Activated CD4-positive, CD25-positive, alpha-beta regulatory T cell (primary cell): ENCODE measurements around the gene UPK3A.

Source experiments
- DNase-seq, 4 experiments: peaks; one replicate each; lab custom pipeline; 2025; lab: John Stamatoyannopoulos, UW

UPK3A gene

DNA sequence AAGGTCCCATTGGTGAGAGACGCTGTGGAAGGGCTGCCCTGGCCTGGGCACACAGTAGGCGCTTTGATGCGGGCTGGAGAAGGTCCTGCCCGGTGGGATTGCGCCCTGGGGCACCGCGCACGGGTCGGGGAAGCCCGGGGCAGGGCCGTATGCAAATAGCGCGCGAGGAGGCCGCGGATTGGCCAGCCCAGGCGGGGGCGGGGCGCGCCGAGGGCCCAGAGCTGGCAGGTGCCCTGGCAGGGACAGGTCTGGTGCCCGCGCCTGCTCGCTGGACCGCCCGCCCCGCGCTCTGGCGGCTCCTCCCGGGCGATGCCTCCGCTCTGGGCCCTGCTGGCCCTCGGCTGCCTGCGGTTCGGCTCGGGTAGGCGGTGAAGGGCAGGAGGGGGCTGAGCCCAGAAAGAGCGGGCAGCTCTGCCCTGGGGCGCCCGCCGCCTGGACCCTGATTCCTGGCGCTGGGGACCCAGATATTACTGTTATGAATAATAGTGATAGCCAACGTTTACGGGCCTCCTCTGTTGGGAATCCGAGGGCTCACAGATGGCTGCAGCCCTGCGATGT, at the start of gene UPK3A:
Gene UPK3A, plus strand, starts transcription at position 245 of the 558 bp plus-strand sequence. Its CDS starts 65 bp downstream, at position 310.
- DNase-seq = peak; percentile 29 to 41 (median 36)

DNA sequence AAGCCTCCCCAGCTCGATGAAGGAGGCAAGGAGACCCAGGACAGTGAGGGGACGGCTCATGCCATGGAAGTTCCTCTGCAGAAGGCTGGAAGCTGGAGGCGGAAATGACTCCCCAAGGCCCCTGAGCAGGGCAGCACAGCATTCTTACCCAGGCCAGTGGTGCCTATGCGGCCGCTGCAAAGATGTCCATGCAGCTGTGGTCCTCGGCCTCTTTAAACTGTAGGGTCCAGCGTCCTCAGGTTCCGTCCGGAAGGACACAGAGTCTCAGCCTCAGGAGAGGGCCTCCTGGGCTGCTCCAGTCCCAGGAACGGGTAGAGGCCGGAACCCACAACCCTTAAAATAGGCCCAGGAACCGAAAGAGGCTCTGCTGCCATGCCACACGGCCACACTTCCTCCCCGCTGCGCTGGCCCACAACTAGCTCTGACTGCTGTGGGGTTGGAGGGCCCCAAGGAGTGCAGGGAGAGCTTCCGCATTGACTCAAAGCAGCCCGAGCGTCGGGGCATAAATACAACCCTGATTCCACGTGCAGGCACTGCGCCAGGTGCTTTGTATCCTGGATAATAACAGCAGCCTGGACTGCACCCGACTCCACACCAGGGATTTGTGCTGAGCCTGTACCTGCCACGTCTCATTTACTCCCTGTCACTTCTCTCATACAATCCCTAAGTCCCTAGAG, 49.5 kb upstream of the UPK3A start:
- DNase-seq = no peak

GRCh38 chr22:45235851-45236342, 48.9 kb upstream of the UPK3A start:
- DNase-seq = no peak

DNA sequence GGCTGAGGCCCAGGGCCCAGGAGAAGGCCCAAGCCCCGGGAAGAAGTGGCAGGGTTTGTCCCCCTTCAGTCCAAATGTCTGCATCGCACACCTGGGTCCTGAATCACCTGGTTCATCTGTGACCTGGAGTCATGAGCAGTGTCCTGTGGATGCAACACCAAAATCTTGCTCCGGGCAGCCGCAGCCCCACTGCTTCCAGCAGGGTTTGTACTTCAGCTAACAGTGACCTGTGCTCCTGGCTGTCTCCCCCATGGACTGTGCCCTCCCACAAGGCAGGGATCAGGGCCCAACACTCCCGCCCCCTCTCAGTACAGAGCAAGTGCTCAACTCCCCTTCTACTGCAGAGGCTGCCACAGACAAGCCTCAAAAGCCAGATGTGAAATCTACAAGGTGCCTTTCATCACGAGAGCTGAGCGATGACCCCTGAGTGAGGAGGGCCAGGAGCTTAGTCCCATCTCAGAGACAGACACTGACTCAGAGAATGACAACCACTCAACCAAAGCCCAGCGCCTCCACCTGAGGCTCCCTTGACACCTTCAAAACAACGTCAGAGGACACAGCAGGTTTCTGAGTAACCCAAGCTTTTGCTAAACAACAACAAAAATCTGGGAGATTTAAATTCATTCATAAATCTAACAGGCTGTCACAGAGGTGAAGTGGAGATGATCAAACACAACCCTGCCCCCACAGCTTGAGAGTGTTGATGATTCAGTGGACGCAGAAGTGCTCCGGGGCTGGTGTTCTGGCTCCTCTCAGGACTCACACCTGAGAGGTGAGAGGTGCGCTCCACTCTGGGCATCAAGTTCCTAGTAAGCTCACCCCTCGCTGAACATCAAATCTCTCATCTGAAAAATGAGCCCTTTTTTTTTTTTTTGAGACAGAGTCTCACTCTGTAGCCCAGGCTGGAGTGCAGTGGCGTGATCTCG, 47.4 kb upstream of the UPK3A start:
- no peak for DNase-seq

GRCh38 chr22:45238076-45238956, 46.4 kb upstream of the UPK3A start:
- DNase-seq = no peak

DNA sequence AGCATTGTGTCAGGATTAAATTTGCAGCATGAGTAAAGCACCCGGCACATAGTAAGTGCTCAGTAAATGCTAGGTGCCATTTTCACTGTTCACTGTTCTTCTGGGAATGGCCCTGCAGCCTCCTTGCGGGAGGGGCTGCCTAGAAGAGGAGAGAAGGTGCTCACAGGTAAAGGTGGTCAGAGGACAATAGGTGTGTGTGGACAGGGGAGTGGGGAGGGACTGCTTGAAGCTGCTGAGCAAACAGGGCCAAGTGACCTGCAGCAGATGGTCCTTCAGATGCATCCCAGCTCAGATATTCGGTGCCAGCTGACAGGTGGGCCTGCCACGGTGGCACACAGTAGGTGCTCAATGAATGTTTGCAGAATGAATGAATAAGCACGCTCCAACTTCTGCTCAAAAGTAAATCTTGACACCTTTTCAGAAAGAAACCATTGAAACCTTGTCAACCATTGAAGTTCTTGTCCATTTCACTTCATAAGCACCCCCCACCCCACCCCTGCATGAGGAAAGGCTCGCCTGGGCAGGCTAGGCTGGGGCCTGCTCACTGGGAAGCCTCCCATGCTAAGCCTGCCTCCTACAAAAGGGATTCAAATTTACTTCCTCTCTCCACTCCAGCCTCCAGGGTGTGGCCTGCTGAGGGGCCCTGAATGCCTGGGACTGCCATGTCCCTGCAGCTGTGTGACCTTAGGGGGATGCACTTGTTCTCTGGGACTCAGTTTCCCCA, 45.6 kb upstream of the UPK3A start:
- DNase-seq = no peak

DNA sequence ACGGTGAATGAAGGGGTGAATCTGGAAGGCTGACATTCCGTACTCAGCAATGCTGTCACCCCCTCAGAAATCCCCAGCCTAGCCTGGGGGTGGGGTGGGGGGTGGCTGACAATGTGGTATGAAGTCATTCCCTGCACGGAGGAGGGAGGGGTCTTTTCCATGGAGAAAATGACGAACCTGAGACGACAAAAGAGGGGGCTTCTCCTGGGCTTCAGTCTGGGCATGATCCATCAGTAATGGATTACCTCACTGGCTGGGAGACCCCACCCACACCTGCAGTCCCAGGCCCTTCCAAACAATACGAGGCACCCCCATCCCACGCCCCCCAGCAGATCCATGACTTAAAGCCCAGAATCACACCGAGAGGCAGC, 45.1 kb upstream of the UPK3A start:
- no peak for DNase-seq

DNA sequence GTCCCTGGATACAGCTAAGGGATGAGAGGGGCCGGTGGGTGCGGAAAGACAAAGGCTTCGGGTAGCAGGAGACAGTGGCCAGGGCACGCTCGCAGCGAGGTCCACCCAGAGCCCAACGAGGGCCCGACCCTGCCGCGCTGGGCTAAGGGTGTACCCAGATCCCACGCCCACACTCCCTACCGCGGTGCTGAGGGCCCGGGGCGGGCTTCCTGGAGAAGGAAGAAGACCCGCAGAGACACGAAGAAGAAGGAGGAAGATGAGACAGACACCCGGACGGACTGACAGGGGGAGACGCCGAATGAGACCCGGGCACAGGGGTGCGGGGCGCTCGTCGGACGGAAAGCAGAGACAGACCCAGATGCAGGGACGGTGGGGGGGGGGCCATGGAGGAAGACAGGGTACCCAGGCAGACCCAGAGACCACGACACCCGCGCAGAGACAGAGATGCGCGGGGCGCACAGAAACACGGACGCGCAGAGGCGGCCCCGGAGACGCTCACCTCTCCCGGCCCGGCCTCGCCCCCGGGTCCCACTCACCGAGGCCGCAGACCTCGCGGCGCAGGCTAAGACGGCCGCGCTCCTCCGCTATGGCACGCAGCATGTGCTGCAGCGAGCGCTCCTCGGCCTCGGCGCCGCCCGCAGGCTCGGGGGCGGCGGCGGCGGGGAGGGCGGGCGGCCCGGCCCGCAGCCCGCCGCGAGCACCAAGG, 44.5 kb upstream of the UPK3A start:
- DNase-seq = peak in 2 of 4 experiments; percentile 15 to 46

- peak; percentile 68 to 82 (median 78) for DNase-seq
These were observed 43.7 kb upstream of the UPK3A start, which contains the start of gene KIAA0930 for GRCh38 chr22:45240810-45241631. Gene KIAA0930 (minus strand): TSS chr22:45240894. CDS start chr22:45240703, 191 bp downstream.

DNA sequence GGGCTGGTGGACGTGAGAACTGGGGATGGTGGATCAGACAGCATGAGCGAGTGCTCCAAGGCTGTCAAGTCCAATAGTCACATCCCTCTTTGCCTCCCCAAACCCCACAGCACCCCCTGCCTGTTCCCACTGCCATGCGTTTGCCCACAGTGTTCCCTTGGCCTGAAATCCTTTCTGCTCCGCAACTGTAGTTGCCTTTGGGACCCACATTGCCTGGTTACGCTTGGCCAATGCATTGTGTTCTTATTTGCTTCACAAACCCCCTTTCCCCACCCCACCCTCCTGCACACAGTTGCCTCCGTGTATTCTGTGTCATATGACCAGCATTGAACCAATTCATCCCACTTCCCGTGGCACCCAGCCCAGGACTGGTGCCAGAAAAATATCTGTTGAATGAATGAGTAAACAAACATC, 42.0 kb upstream of the UPK3A start:
- DNase-seq = no peak

DNA sequence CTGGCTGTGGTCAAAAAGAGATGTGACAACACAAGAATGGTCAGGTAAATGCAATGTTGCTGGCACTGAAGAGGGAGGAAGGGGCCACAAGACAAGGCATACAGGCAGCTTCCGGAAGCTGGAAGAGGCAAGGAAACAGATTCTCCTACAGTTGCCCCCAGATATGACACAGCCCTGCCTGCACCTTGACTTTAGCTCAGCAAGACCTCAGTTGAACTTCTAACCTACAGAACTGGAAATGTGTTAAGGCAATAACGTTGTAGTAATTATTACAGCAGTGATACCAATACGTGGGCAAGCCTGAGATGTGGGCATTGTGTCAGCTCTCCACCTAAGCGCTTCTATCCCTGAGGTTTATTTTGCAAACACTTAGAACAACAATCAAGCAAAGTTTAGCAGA, 39.8 kb upstream of the UPK3A start:
- DNase-seq = no peak

GRCh38 chr22:45246060-45246985, 38.4 kb upstream of the UPK3A start:
- DNase-seq = no peak

GRCh38 chr22:45248832-45249561, 35.8 kb upstream of the UPK3A start:
- no peak for DNase-seq

DNA sequence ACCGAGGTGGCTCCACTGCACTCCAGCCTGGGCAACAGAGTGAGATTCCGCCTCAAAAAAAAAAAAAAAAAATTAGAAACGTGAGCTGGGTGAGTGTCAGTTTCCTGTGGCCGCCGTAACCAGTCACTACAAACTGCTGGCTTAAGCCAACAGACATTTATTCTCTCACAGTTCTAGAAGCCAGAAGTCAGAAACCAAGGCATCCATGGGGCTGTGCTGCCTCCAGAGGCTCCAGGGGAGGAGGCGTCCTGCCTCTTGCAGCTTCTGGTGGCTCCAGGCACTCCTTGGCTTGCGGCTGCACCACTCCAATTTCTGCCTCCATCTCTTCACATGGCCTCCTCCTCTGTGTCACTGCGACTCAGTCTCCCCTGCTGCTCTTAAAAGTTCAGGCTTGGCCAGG, 32.9 kb upstream of the UPK3A start:
- no peak for DNase-seq

- DNase-seq = no peak
These were observed 31.6 kb upstream of the UPK3A start for GRCh38 chr22:45253039-45253641.

- DNase-seq = no peak
These were observed 30.4 kb upstream of the UPK3A start for GRCh38 chr22:45254388-45254787.

- no peak for DNase-seq
These were observed 29.9 kb upstream of the UPK3A start for GRCh38 chr22:45254789-45255278.
